ENCODE data around the gene SLFN13. TPM values are rescaled to one million over a fixed set of nuclear protein-coding genes. Genes with fewer than 3 reads are reported as not detected.
A peak's percentile ranks its signal among the peaks of the same experiment; 100 is the strongest.

SLFN13 gene
- 10 to 100 TPM; 20.6 to 39.1 TPM for total RNA-seq
- polyA plus RNA-seq, result 1 to 10 TPM; 5.2 TPM
- long read RNA-seq, donor 1, partial matches to known transcripts, result 0 of 1 reads
- long read RNA-seq, donor 1, other reads (novel, unspliced or antisense), result 0 of 1 reads
- long read RNA-seq, donor 2, result 0 reads
- long read RNA-seq, donor 3, partial matches to known transcripts, result 0 of 1 reads
- long read RNA-seq, donor 3, other reads (novel, unspliced or antisense), result 0 of 1 reads
- long read RNA-seq, donor 4, result 0 reads
- long read RNA-seq, donor 5, full-length matches to known transcripts, result 2 of 2 reads
- long read RNA-seq, donor 5, partial matches to known transcripts, result 0 of 2 reads
- long read RNA-seq, donor 5, other reads (novel, unspliced or antisense), result 0 of 2 reads

- peaks cover 0 to 16% (median 4%) of the 10 kb centered on the region in 5 donors for H3K4me1 ChIP-seq (ENCODE audit: control insufficient read depth in 5 of 5, insufficient read depth in 5 of 5, low read length in 5 of 5)
- ATAC-seq (ENCODE audit: insufficient read depth, low FRiP score) (peak; percentile 90), DNase-seq (peak; percentile 64 to 80 (median 67))
- H3K27ac ChIP-seq (ENCODE audit: low read depth in 1 of 2, low read length in 1 of 2), result peak within 1 kb of the TSS in 1 of 2 donors; percentile 78
- WGBS, 2 donors, result 1 to 5% methylated on average over 43 to 44 of the region's 44 CpGs
- peaks cover 0 to 2% (median 0%) of the 10 kb centered on the region in 4 donors for H3K9me3 ChIP-seq (ENCODE audit: control insufficient read depth in 4 of 4, insufficient read depth in 3 of 4, low read length in 3 of 4)
- peak within 1 kb of the TSS; percentile 56 for H3K4me3 ChIP-seq
- TF ChIP-seq CTCF (IDR thresholded peaks at IDR 0.05; ENCODE audit: control extremely low read depth, extremely low read depth), result no peak
- no peaks in the 10 kb centered on the region for H3K36me3 ChIP-seq (ENCODE audit: control insufficient read depth in 4 of 4, insufficient read depth in 4 of 4, low read length in 4 of 4)
- H3K9ac ChIP-seq (ENCODE audit: insufficient read depth in 1 of 2, low read length in 2 of 2), result peak within 1 kb of the TSS in 1 of 2 donors; percentile 77
- H3K27me3 ChIP-seq (ENCODE audit: control insufficient read depth in 3 of 3, insufficient read depth in 3 of 3, low read length in 2 of 3), result peaks cover 0 to 71% (median 24%) of the 10 kb centered on the region in 3 donors
These were observed at the start of gene SLFN13 for GRCh38 chr17:35448214-35448898. SLFN13 (minus strand) TSS chr17:35448766; CDS start chr17:35445680, 3,086 bp downstream.

- Histone ChIP-seq H3K36me3 (ENCODE audit: control insufficient read depth in 4 of 4, insufficient read depth in 4 of 4, low read length in 4 of 4) (peaks cover 0 to 5% (median 0%) of the 10 kb centered on the region in 4 donors), H3K27me3 (ENCODE audit: control insufficient read depth in 3 of 3, insufficient read depth in 3 of 3, low read length in 2 of 3) (peaks cover 0 to 78% (median 34%) of the 10 kb centered on the region in 3 donors), H3K4me1 (ENCODE audit: control insufficient read depth in 5 of 5, insufficient read depth in 5 of 5, low read length in 5 of 5) (peaks cover 0 to 19% (median 0%) of the 10 kb centered on the region in 5 donors), H3K4me3 (no peak overlapping the region), H3K9ac (ENCODE audit: insufficient read depth in 1 of 2, low read length in 2 of 2) (no peak overlapping the region), H3K9me3 (ENCODE audit: control insufficient read depth in 4 of 4, insufficient read depth in 3 of 4, low read length in 3 of 4) (peaks cover 0 to 8% (median 0%) of the 10 kb centered on the region in 4 donors), H3K27ac (ENCODE audit: low read depth in 1 of 2, low read length in 1 of 2) (no peak overlapping the region)
- no peak for TF ChIP-seq CTCF (IDR thresholded peaks at IDR 0.05; ENCODE audit: control extremely low read depth, extremely low read depth)
- ATAC-seq (ENCODE audit: insufficient read depth, low FRiP score) (no peak), DNase-seq (no peak)
- WGBS, 2 donors, result 34 to 46% methylated on average over 30 of the region's 30 CpGs
These were observed 48.1 kb upstream of the SLFN13 start for GRCh38 chr17:35496451-35497290.

GRCh38 chr17:35493040-35493439, 44.5 kb upstream of the SLFN13 start:
- ATAC-seq (ENCODE audit: insufficient read depth, low FRiP score) (no peak), DNase-seq (no peak)
- Histone ChIP-seq H3K27me3 (ENCODE audit: control insufficient read depth in 3 of 3, insufficient read depth in 3 of 3, low read length in 2 of 3) (peaks cover 0 to 95% (median 38%) of the 10 kb centered on the region in 3 donors), H3K9me3 (ENCODE audit: control insufficient read depth in 4 of 4, insufficient read depth in 3 of 4, low read length in 3 of 4) (peaks cover 0 to 6% (median 0%) of the 10 kb centered on the region in 4 donors), H3K9ac (ENCODE audit: insufficient read depth in 1 of 2, low read length in 2 of 2) (no peak overlapping the region), H3K4me3 (no peak overlapping the region), H3K36me3 (ENCODE audit: control insufficient read depth in 4 of 4, insufficient read depth in 4 of 4, low read length in 4 of 4) (peaks cover 0 to 5% (median 0%) of the 10 kb centered on the region in 4 donors), H3K4me1 (ENCODE audit: control insufficient read depth in 5 of 5, insufficient read depth in 5 of 5, low read length in 5 of 5) (peaks cover 0 to 5% (median 0%) of the 10 kb centered on the region in 5 donors), H3K27ac (ENCODE audit: low read depth in 1 of 2, low read length in 1 of 2) (no peak overlapping the region)
- 10 to 37% methylated on average over 2 of the region's 2 CpGs for WGBS, 2 donors
- no peak for TF ChIP-seq CTCF (IDR thresholded peaks at IDR 0.05; ENCODE audit: control extremely low read depth, extremely low read depth)
